Karpas-422 (cell line): ENCODE measurements around the gene VSIG4. TPM values are rescaled to one million over a fixed set of nuclear protein-coding genes. Genes with fewer than 3 reads are reported as not detected.

Source experiments
- DNase-seq: peaks from one replicate; pipeline ENCODE4 v3.0.0-alpha.2; 2015
- H2AFZ ChIP-seq: fragments of 200-600 bp; sonication (generic); 2 replicates; pipeline ENCODE4 v1.6.1; 2014; ENCODE audit warnings: antibody characterized with exemption, low read length, mixed read lengths
- H3K27ac ChIP-seq: fragments of 200-600 bp; sonication (generic); 2 replicates; pipeline ENCODE4 v1.5.1; 2014; ENCODE audit warnings: mild to moderate bottlenecking, low read length, moderate library complexity
- H3K27me3 ChIP-seq: fragments of 200-600 bp; sonication (generic); 2 replicates; pipeline ENCODE4 v1.6.1; 2014; ENCODE audit warnings: low read length, mixed read lengths
- H3K36me3 ChIP-seq: fragments of 200-600 bp; sonication (generic); 2 replicates; pipeline ENCODE4 v1.6.1; 2014; ENCODE audit warnings: low read length, mixed read lengths; ENCODE audit not compliant: insufficient read depth
- H3K4me1 ChIP-seq: fragments of 200-600 bp; sonication (generic); 2 replicates; pipeline ENCODE4 v1.6.1; 2014; ENCODE audit warnings: mild to moderate bottlenecking, low read length, mixed read lengths
- H3K4me2 ChIP-seq: fragments of 200-600 bp; sonication (generic); 2 replicates; pipeline ENCODE4 v1.6.1; 2014; ENCODE audit warnings: low read length, low read depth, mild to moderate bottlenecking; ENCODE audit not compliant: poor library complexity, severe bottlenecking
- H3K4me3 ChIP-seq: fragments of 200-600 bp; sonication (generic); 2 replicates; pipeline ENCODE4 v1.5.1; 2014; ENCODE audit warnings: mild to moderate bottlenecking, antibody characterized with exemption, low read length, mixed read lengths
- H3K79me2 ChIP-seq: fragments of 200-600 bp; sonication (generic); 2 replicates; pipeline ENCODE4 v1.6.1; 2014; ENCODE audit warnings: mild to moderate bottlenecking, low read length, mixed read lengths
- H3K9ac ChIP-seq: fragments of 200-600 bp; sonication (generic); 2 replicates; pipeline ENCODE4 v1.6.0; 2014; ENCODE audit warnings: low read length
- H3K9me2 ChIP-seq: fragments of 200-600 bp; sonication (generic), shearing (Covaris generic); replicated peaks from 2 replicates; pipeline ENCODE4 v1.6.0; 2014; ENCODE audit warnings: mild to moderate bottlenecking, low read length, moderate library complexity; ENCODE audit not compliant: insufficient read depth
- H3K9me3 ChIP-seq: fragments of 300-700, 200-600 bp; sonication (generic); 2 replicates; pipeline ENCODE4 v1.6.1; 2014; ENCODE audit warnings: low read length, mixed read lengths
- H4K20me1 ChIP-seq: fragments of 200-600 bp; sonication (generic); 2 replicates; pipeline ENCODE4 v1.6.1; 2014; ENCODE audit warnings: mild to moderate bottlenecking, antibody characterized with exemption, low read length, low read depth; ENCODE audit not compliant: insufficient read depth
- total RNA-seq: library from RNA; depleted of rRNA; stranded (reverse); fragments of >200 nt; shearing (Covaris generic); gene quantifications from 2 replicates; pipeline ENCODE4 v1.2.3, GENCODE V29; 2014; ENCODE audit warnings: low replicate concordance

Gene VSIG4
- total RNA-seq, 1 experiment from 2014 or later, result not detected

DNA sequence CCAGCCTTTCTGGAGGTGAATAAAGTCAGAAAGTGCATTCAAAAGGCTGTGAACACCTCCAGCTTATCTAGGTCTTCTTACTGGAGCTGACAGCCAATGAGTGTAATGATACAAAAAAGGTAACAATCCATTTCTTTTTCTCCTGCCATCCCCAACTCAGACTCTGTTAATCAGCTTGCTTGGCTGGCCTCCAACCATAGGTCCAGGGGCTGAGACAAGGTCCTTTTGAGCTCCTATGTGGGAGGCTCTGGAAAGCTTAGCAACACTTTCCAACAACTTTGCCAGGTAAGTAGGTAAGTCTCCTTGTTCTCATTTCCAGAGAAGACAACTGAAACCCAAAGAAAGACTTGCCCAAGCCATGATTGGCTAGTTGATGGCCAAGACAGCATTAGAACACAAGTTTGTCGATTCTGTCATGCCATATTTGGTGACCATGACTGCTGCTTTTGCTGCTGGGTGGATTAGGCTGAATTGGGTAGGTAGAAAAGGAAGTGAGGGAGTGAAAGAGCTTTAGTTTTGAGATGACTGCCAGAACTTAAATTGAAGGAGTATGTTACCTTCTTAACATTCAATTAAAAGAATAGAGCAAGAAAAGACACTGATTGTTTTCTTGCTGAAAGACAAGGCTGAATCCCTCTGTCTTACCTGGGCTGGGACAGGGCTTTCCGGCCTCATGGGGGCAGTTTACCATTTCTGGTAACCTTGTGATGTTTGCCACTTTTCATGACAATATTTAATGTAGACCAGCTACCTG, 22.8 kb downstream of the VSIG4 start:
- Histone ChIP-seq H3K36me3 (no peaks in the 10 kb centered on the region), H3K79me2 (no peaks in the 10 kb centered on the region), H3K4me1 (no peaks in the 10 kb centered on the region; the same call in 1 of the 2 replicates), H2AFZ (no peak overlapping the region), H3K4me2 (no peak overlapping the region), H3K4me3 (no peak overlapping the region), H3K9me2 (no peaks in the 10 kb centered on the region), H3K9ac (no peak overlapping the region), H3K27ac (no peak overlapping the region), H4K20me1 (no peaks in the 10 kb centered on the region), H3K27me3 (no peaks in the 10 kb centered on the region), H3K9me3 (no peaks in the 10 kb centered on the region)
- DNase-seq, result no peak

DNA sequence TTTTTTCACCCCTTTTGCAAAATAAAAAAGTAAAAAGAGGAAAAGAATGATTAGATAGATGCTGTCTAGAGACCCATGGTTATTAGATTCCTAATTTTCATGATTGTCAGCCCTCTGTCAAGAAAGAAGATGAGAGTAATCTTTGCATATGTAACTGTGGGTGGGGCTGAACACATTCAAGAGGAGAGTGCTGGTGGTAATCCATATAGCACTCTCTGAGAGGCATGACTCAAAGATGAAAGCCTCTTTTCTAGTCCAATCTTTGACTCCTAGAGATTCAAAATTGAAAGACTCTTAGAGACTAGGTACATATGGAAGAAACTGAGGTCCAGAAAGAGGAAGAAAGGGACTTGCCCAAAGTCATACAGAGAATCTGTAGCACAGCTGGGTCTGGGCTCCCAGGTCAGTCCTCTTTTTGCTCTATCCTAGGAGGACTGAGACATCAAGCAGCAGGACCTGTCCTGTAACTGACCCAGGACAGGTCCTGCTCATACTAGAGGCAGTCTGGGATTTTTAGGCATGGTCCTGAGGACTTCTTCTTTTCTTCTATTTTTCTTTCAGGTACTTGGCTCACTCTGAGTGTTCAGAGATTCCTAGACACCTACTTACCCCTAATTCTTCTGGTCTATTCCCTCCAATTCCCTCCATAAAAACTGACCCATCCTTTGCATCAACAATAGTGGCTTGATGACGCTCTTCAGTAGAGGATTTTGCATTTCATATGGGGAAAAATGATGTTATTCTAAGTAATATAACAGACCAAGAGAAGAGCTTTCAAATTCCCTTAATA, 23.8 kb downstream of the VSIG4 start:
- no peaks in the 10 kb centered on the region for H3K9me2 ChIP-seq
- H3K4me3 ChIP-seq, result no peak overlapping the region
- no peaks in the 10 kb centered on the region for H4K20me1 ChIP-seq
- no peak overlapping the region for H3K9ac ChIP-seq
- no peaks in the 10 kb centered on the region for H3K79me2 ChIP-seq
- no peaks in the 10 kb centered on the region for H3K36me3 ChIP-seq
- H3K27me3 ChIP-seq, result no peaks in the 10 kb centered on the region
- H3K27ac ChIP-seq, result no peak overlapping the region
- H2AFZ ChIP-seq, result no peak overlapping the region
- no peaks in the 10 kb centered on the region; the same call in 1 of the 2 replicates for H3K4me1 ChIP-seq
- no peaks in the 10 kb centered on the region for H3K9me3 ChIP-seq
- DNase-seq, result no peak
- H3K4me2 ChIP-seq, result no peak overlapping the region

- Histone ChIP-seq H3K9me2 (no peaks in the 10 kb centered on the region), H3K27ac (no peak overlapping the region), H4K20me1 (no peaks in the 10 kb centered on the region), H3K36me3 (no peaks in the 10 kb centered on the region), H3K27me3 (no peaks in the 10 kb centered on the region), H2AFZ (no peak overlapping the region), H3K4me3 (no peak overlapping the region), H3K4me2 (no peak overlapping the region), H3K9ac (no peak overlapping the region), H3K9me3 (no peaks in the 10 kb centered on the region), H3K4me1 (no peaks in the 10 kb centered on the region; the same call in 1 of the 2 replicates), H3K79me2 (no peaks in the 10 kb centered on the region)
- DNase-seq, result no peak
These were observed 24.6 kb downstream of the VSIG4 start for GRCh38 chrX:66015152-66015831.

DNA sequence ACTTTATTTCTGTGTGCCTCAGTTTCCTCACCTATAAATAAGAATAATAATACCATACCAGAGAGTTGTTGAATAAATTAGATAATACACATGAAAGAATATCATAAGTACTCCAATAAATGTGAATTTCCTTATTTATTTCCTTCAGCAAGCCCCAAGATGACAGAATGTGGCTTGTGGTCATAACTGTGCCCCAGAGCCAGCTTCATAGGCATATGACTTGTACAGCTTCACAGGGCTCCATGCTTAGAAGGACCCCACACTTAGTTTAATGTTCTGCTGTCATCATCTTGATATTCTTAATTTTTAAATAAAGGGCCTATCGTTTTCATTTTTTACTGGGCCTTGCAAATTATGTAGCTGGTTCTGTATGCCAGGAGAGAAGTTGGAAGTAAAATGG, 25.3 kb downstream of the VSIG4 start:
- no peak for DNase-seq
- Histone ChIP-seq H3K27me3 (no peaks in the 10 kb centered on the region), H3K27ac (no peak overlapping the region), H2AFZ (no peak overlapping the region), H3K79me2 (no peaks in the 10 kb centered on the region), H3K4me1 (no peaks in the 10 kb centered on the region; the same call in 1 of the 2 replicates), H3K9me2 (no peaks in the 10 kb centered on the region), H3K4me2 (no peak overlapping the region), H3K4me3 (no peak overlapping the region), H3K9me3 (no peaks in the 10 kb centered on the region), H4K20me1 (no peaks in the 10 kb centered on the region), H3K9ac (no peak overlapping the region), H3K36me3 (no peaks in the 10 kb centered on the region)

DNA sequence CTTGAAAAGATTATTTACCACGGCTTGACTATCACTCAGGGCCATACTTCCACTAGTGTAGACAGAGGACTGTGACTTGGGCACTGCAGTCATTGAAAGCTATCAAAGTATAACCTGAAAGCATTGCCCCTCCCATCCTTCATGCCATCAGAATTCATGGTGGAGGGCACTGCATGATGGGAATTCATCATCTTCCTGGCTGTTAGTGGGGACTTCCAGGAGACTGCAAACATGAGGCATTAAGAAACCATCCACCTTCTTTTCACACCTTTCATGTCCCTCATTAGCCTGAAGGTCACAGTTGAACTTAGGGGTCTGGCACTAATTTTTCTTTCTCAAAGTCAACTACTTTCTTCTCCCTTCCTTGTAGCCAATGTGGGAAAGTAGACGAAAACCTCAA, 25.8 kb downstream of the VSIG4 start:
- no peaks in the 10 kb centered on the region; the same call in 1 of the 2 replicates for H3K4me1 ChIP-seq
- no peaks in the 10 kb centered on the region for H3K9me3 ChIP-seq
- H3K4me2 ChIP-seq, result no peak overlapping the region
- no peaks in the 10 kb centered on the region for H3K36me3 ChIP-seq
- H4K20me1 ChIP-seq, result no peaks in the 10 kb centered on the region
- no peaks in the 10 kb centered on the region for H3K27me3 ChIP-seq
- no peak overlapping the region for H2AFZ ChIP-seq
- H3K4me3 ChIP-seq, result no peak overlapping the region
- no peak overlapping the region for H3K9ac ChIP-seq
- H3K27ac ChIP-seq, result no peak overlapping the region
- H3K9me2 ChIP-seq, result no peaks in the 10 kb centered on the region
- DNase-seq, result no peak
- no peaks in the 10 kb centered on the region for H3K79me2 ChIP-seq

DNA sequence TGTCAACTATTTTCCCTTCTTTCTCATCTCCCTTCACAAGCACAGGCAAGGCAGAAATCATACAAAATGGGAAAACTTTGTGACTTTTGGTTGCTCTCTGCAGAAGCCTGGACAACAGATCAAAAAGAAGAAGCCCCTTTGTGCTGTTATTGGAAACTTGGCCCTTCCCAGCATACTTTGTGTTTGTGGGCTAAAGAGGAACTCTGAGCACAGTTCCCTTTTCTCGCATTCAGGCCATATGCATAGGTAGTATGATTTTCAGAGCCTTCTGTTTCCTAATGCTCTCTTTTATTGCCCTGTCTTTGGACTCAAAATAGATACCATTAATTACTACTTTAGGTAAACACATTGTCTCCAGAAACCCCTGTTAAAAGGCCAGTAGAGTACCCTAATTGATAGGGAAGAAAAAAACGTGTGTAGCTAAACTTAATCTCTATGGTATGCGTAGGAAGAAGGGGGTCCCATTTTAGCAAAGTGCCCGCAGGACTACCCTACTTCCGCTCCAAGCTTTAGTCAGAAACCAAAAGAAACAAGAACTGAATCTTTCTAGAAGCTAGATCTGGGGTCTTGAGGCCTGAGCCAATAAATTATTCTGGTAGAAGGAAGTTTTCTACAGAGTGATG, 26.6 kb downstream of the VSIG4 start:
- no peaks in the 10 kb centered on the region; the same call in 1 of the 2 replicates for H3K4me1 ChIP-seq
- no peaks in the 10 kb centered on the region for H3K79me2 ChIP-seq
- H3K9me3 ChIP-seq, result no peaks in the 10 kb centered on the region
- no peaks in the 10 kb centered on the region for H3K36me3 ChIP-seq
- H3K4me3 ChIP-seq, result no peak overlapping the region
- H3K27me3 ChIP-seq, result no peaks in the 10 kb centered on the region
- no peak overlapping the region for H3K27ac ChIP-seq
- no peaks in the 10 kb centered on the region for H3K9me2 ChIP-seq
- peak overlapping the region; percentile 8; the same call in 1 of the 2 replicates for H2AFZ ChIP-seq
- H3K9ac ChIP-seq, result no peak overlapping the region
- peak; percentile 45 for DNase-seq
- no peak overlapping the region for H3K4me2 ChIP-seq
- H4K20me1 ChIP-seq, result no peaks in the 10 kb centered on the region

DNA sequence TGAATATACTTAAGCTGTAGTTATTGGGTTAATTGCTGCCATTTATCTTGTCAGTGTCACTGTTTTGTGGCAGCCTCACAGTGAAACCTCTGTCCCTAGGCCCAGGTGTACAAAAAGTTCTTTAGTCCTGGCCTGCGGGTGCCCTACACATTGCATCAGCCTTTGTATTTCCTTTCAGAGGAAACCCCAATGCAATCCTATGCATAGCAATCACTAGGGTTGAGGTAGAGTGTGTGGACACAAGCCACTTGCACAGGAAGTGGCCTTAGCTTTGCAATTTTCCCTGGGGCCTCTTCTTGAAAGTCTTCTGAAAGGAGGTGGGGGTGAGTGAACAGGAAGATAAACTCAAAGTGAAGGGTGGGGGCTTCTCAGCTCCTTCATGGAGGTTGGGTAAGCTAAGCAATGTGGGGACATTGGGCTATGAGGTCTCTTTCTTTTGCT, 27.8 kb downstream of the VSIG4 start:
- Histone ChIP-seq H3K4me2 (no peak overlapping the region), H3K4me1 (no peaks in the 10 kb centered on the region; the same call in 1 of the 2 replicates), H4K20me1 (no peaks in the 10 kb centered on the region), H3K36me3 (no peaks in the 10 kb centered on the region), H3K9me3 (no peaks in the 10 kb centered on the region), H3K9me2 (no peaks in the 10 kb centered on the region), H3K79me2 (no peaks in the 10 kb centered on the region), H3K27me3 (no peaks in the 10 kb centered on the region), H3K27ac (no peak overlapping the region), H3K4me3 (no peak overlapping the region), H3K9ac (no peak overlapping the region), H2AFZ (no peak overlapping the region)
- no peak for DNase-seq
